LNCaP clone FGC (cell line): Measurements from ENCODE around the gene SNAI1.

Source experiments
- DNase-seq: peaks from one replicate; pipeline ENCODE4 v3.0.0-alpha.2; 2011; ENCODE audit warnings: low read depth
- H3K4me3 ChIP-seq: 2 replicates; pipeline ENCODE4 v1.5.1; 2011; ENCODE audit warnings: mild to moderate bottlenecking, low read depth, low read length, control low read depth
- TF ChIP-seq, protein P1 (sequence below): IDR thresholded peaks from 2 replicates; pipeline ENCODE4 v1.5.1; 2012; ENCODE audit warnings: mild to moderate bottlenecking; ENCODE audit not compliant: control insufficient read depth, insufficient read depth; ENCODE audit errors: extremely low read depth

The SNAI1 gene

DNA sequence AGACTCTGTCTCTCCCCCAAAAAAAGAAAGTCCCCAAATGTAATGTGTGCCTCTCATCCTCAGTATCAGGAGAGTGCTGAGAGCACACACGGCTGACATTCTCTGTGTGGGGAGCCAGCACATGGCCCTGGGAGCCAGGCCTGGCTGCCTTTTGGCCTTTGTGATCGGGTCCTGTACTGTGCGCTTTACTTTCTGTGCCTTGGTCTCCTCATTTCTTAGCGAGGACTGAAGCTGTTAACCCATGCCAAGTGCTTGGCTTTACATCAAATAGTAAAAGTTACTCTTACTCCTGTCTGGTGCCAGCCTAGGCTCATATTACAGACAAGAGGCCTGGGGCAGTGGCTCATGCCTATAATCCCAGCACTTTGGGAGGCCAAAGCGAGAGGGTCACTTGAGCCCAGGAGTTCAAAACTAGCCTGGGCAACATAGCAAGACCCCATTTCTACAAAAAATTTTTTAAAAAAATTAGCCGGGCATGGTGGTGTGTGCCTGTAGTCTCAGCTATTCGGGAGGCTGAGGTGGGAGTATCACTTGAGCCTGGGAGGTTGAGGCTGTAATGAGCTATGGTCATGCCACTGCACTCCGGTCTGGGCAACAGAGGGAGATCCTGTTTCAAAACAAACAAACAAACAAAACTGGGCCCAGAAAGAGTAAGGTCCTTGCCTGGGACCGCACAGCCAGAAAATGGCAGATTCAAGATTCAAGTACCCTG is 50.3 kb downstream of the SNAI1 start:
- no peak overlapping the region for H3K4me3 ChIP-seq
- TF ChIP-seq, protein P1, sequence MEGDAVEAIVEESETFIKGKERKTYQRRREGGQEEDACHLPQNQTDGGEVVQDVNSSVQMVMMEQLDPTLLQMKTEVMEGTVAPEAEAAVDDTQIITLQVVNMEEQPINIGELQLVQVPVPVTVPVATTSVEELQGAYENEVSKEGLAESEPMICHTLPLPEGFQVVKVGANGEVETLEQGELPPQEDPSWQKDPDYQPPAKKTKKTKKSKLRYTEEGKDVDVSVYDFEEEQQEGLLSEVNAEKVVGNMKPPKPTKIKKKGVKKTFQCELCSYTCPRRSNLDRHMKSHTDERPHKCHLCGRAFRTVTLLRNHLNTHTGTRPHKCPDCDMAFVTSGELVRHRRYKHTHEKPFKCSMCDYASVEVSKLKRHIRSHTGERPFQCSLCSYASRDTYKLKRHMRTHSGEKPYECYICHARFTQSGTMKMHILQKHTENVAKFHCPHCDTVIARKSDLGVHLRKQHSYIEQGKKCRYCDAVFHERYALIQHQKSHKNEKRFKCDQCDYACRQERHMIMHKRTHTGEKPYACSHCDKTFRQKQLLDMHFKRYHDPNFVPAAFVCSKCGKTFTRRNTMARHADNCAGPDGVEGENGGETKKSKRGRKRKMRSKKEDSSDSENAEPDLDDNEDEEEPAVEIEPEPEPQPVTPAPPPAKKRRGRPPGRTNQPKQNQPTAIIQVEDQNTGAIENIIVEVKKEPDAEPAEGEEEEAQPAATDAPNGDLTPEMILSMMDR: no peak
- no peak for DNase-seq

DNA sequence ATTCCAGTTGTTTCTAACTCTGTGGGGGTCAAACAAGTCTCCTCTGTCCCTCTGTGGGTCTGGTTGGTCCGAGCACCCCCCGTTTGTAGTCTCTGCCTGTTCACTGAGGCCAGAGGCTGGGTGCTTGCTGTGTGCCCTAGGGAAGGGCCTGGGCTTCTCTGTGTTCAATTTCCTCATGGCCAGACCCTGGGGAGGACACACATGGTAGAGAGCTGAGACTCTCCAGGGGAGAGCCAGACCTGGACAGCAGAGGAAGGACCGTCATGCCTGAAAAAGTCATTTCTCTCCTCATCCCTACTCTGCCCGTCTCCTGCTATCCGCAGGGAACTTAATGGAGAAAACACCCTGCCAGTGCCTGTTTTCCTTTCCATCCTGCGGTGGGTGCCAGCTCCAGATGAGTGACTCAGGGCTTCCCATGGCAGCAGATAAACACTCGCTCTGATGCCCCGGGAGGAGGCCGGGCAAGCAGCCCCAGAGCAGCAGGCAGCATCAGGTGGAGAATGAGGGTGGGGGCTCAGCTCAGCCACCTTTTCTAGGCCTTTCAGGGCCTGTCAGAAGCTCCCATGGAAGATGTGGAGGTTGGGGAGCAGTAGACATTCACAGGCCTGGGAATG is 51.9 kb downstream of the SNAI1 start:
- DNase-seq: no peak
- H3K4me3 ChIP-seq: no peak overlapping the region
- TF ChIP-seq, protein P1: no peak

DNA sequence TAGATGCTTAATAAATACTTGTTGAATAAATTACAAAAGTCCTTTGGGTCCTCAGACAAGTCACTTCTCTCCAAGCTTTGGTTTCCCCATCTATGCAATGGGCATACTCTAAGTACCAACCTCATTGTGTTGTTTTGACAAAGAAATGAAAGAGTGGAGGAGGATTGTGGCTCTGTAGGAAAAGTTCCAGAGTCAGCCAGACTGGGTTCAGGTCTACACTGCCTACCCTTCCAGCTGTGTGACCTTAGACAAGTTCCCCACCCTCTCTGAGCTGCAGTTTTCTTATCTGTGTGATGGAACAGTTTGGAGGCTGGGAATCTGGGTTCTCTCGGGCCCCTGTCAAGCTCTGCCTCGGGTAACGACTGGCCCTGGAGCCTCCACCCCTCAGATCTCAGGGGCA is 53.9 kb downstream of the SNAI1 start:
- TF ChIP-seq, protein P1: no peak
- DNase-seq: no peak
- H3K4me3 ChIP-seq: no peak overlapping the region

DNA sequence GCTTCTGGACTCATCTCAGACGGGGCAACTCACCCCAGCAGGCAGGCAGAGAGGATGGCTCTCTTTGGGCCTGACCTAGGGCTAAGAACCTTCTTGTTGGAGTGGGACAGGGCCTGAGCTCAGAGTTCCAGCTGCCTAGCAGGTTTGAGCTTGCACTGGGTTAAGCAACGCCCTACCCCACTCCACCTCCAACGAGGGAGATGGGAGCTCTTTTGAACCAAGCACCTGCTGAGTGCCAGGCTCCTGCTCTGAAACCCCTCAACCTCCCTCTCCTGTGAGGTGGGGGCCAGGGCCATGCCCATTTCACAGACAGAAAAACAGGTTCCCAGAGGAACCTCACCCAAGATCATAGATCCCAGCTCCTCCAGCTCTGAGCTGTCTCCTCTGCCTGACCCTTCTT is 54.3 kb downstream of the SNAI1 start:
- TF ChIP-seq, protein P1: no peak
- no peak overlapping the region for H3K4me3 ChIP-seq
- no peak for DNase-seq

DNA sequence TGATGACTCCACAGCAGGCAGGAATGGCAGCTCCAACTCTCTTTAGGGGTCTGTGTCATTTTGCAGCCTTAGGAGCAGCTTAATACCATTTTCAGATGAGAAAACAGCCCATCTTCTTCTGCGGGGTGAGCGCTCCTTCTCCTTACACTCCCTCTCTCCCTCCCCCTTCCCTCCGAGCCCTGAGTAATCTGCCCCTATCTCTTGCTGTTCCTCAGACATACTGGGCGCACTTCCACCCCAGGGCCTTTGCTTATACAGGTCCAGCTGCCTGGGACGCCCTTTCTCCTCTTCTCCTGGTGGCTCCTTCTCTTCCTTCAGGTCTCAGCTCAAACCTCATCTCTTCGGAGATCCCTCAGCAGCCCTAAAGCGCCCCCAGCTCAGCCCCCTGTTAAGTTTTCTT is 54.8 kb downstream of the SNAI1 start:
- DNase-seq: no peak
- H3K4me3 ChIP-seq: no peak overlapping the region
- TF ChIP-seq, protein P1: no peak

DNA sequence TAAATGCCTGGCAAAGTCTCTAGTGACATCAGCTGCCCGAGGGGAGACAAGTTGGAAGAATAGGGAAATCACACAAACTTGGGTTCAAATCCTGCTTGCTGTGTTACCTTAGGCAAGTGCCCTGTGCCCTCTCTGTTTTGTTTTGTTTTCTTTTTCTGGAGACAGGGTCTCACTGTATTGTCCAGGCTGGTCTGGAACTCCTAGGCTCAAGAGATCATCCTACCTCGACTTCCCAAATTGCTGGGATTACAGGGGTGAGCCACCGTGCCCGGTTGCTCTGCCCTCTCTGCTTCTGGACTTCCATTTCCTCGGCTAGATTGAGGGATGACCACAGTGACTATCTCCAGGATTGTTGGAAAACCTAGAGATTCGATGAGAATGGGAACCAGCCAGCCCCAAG is 55.4 kb downstream of the SNAI1 start:
- no peak overlapping the region for H3K4me3 ChIP-seq
- no peak for DNase-seq
- TF ChIP-seq, protein P1: no peak
